Activated T-cell treated with anti-CD3 and anti-CD28 coated beads, Interleukin-2, amount 50 U/mL, for 72 hours (primary cell): Measurements from ENCODE around the gene ZNF687. TPM values are rescaled to one million over a fixed set of nuclear protein-coding genes. Genes with fewer than 3 reads are reported as not detected.

Experiments
- ATAC-seq, 2 donors: fragments of 150-1000 bp; cut with Tn5 transposase; replicated peaks in 1 of 2; 2 replicates each; pipeline ENCODE4 v1.10.0; 2021; ENCODE audit warnings: moderate library complexity in 2 of 2, mild to moderate bottlenecking in 1 of 2
- DNase-seq, 2 donors: peaks; one replicate each; pipeline ENCODE4 v3.0.0; 2021 to 2022; ENCODE audit warnings: mixed read lengths in 1 of 2
- H3K27ac Mint-ChIP-seq: one replicate; pipeline ENCODE4 v1.8.0; 2022; ENCODE audit warnings: mild to moderate bottlenecking, moderate library complexity, mixed read lengths
- H3K27me3 Mint-ChIP-seq: one replicate; pipeline ENCODE4 v1.8.0; 2022; ENCODE audit warnings: low read depth, mixed read lengths
- H3K36me3 Mint-ChIP-seq, 2 donors: one replicate each; pipeline ENCODE4 v1.8.0; 2022; ENCODE audit warnings: mixed read lengths in 2 of 2, mild to moderate bottlenecking in 1 of 2; ENCODE audit not compliant: insufficient read depth in 2 of 2
- H3K4me1 Mint-ChIP-seq: one replicate; pipeline ENCODE4 v1.8.0; 2022; ENCODE audit warnings: low read depth, mixed read lengths
- H3K4me3 Mint-ChIP-seq, 2 donors: one replicate each; pipeline ENCODE4 v1.8.0; 2022; ENCODE audit warnings: mild to moderate bottlenecking in 2 of 2, mixed read lengths in 2 of 2, moderate library complexity in 2 of 2
- H3K9me3 Mint-ChIP-seq, 2 donors: one replicate each; pipeline ENCODE4 v1.8.0; 2022; ENCODE audit warnings: mixed read lengths in 2 of 2
- total RNA-seq, 2 donors: library from RNA; stranded (reverse); gene quantifications; one replicate each; pipeline ENCODE4 v1.2.3, GENCODE V29; 2022

ZNF687 gene
- 10 to 100 TPM; 39.9 to 40.3 TPM for total RNA-seq

- H3K27ac Mint-ChIP-seq, result peak within 1 kb of the TSS; percentile 98
- ATAC-seq (peak; percentile 89 to 90), DNase-seq (peak; percentile 98 to 100)
- peaks cover under 1 to 1% of the 10 kb centered on the region in 2 donors for H3K9me3 Mint-ChIP-seq
- peak within 1 kb of the TSS; percentile 93 to 98 for H3K4me3 Mint-ChIP-seq
- no peaks in the 10 kb centered on the region for H3K27me3 Mint-ChIP-seq
- peaks cover 2 to 9% of the 10 kb centered on the region in 2 donors for H3K36me3 Mint-ChIP-seq
- H3K4me1 Mint-ChIP-seq, result peaks cover 59% of the 10 kb centered on the region
These were observed at the start of gene ZNF687 for GRCh38 chr1:151281969-151282882. TSS of gene ZNF687 (plus strand) at chr1:151282299. CDS start at chr1:151286292, 3,993 bp downstream.

GRCh38 chr1:151235235-151235634 is 46.9 kb upstream of the ZNF687 start:
- H3K4me3 Mint-ChIP-seq, result no peak overlapping the region
- H3K27ac Mint-ChIP-seq, result peak overlapping the region; percentile 9
- DNase-seq (no peak), ATAC-seq (no peak)
- no peaks in the 10 kb centered on the region for H3K27me3 Mint-ChIP-seq
- peaks cover 10 to 55% of the 10 kb centered on the region in 2 donors for H3K36me3 Mint-ChIP-seq
- H3K4me1 Mint-ChIP-seq, result no peaks in the 10 kb centered on the region
- H3K9me3 Mint-ChIP-seq, result no peaks in the 10 kb centered on the region

GRCh38 chr1:151237678-151238466 is 44.2 kb upstream of the ZNF687 start:
- DNase-seq (no peak), ATAC-seq (no peak)
- H3K4me1 Mint-ChIP-seq, result no peaks in the 10 kb centered on the region
- no peak overlapping the region for H3K4me3 Mint-ChIP-seq
- no peaks in the 10 kb centered on the region for H3K9me3 Mint-ChIP-seq
- peak overlapping the region; percentile 66 for H3K27ac Mint-ChIP-seq
- no peaks in the 10 kb centered on the region for H3K27me3 Mint-ChIP-seq
- H3K36me3 Mint-ChIP-seq, result peaks cover 9 to 57% of the 10 kb centered on the region in 2 donors

GRCh38 chr1:151238467-151238739 is 43.7 kb upstream of the ZNF687 start:
- no peak for DNase-seq
- Mint-ChIP-seq H3K9me3 (no peaks in the 10 kb centered on the region), H3K36me3 (peaks cover 9 to 60% of the 10 kb centered on the region in 2 donors), H3K27me3 (no peaks in the 10 kb centered on the region), H3K4me3 (no peak overlapping the region), H3K27ac (no peak overlapping the region), H3K4me1 (no peaks in the 10 kb centered on the region)
- no peak for ATAC-seq

DNA sequence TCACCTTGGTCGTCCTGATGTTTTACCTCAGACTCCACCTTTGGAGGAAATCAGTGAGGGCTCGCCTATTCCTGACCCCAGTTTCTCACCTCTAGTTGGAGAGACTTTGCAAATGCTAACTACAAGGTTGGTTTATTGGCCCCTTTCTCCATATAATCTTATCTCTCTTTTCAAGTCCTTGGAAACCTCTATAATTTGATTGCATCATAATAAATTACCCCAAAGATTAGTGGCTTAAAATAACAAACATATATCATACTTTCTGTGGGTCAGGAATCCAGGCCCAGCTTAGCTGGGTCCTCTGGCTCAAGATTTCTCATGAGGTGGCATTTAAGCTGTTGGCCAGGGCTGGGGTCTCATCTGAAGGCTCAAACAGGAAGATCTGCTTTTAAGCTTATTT is 39.7 kb upstream of the ZNF687 start:
- no peak for DNase-seq
- no peak for ATAC-seq
- Mint-ChIP-seq H3K27ac (peak overlapping the region; percentile 62), H3K4me3 (no peak overlapping the region), H3K36me3 (peaks cover 10 to 54% of the 10 kb centered on the region in 2 donors), H3K27me3 (no peaks in the 10 kb centered on the region), H3K9me3 (no peaks in the 10 kb centered on the region), H3K4me1 (no peaks in the 10 kb centered on the region)

- H3K27ac Mint-ChIP-seq, result peak overlapping the region; percentile 40
- H3K4me3 Mint-ChIP-seq, result no peak overlapping the region
- DNase-seq, result no peak
- ATAC-seq, result no peak
- H3K4me1 Mint-ChIP-seq, result no peaks in the 10 kb centered on the region
- H3K9me3 Mint-ChIP-seq, result no peaks in the 10 kb centered on the region
- H3K36me3 Mint-ChIP-seq, result peaks cover 11 to 53% of the 10 kb centered on the region in 2 donors
- no peaks in the 10 kb centered on the region for H3K27me3 Mint-ChIP-seq
These were observed 38.3 kb upstream of the ZNF687 start for GRCh38 chr1:151243683-151244216.

- H3K9me3 Mint-ChIP-seq, result no peaks in the 10 kb centered on the region
- no peaks in the 10 kb centered on the region for H3K27me3 Mint-ChIP-seq
- H3K4me3 Mint-ChIP-seq, result no peak overlapping the region
- H3K4me1 Mint-ChIP-seq, result no peaks in the 10 kb centered on the region
- H3K36me3 Mint-ChIP-seq, result peaks cover 7 to 41% of the 10 kb centered on the region in 2 donors
- no peak for ATAC-seq
- no peak overlapping the region for H3K27ac Mint-ChIP-seq
- DNase-seq, result no peak
These were observed 35.3 kb upstream of the ZNF687 start for GRCh38 chr1:151246786-151247185.

- no peak overlapping the region for H3K4me3 Mint-ChIP-seq
- peaks cover 19% of the 10 kb centered on the region for H3K4me1 Mint-ChIP-seq
- no peaks in the 10 kb centered on the region for H3K9me3 Mint-ChIP-seq
- no peak overlapping the region for H3K27ac Mint-ChIP-seq
- DNase-seq (peak; percentile 55 to 72), ATAC-seq (peak; percentile 30 to 32)
- no peaks in the 10 kb centered on the region for H3K27me3 Mint-ChIP-seq
- peaks cover 10 to 22% of the 10 kb centered on the region in 2 donors for H3K36me3 Mint-ChIP-seq
These were observed 30.2 kb upstream of the ZNF687 start for GRCh38 chr1:151251656-151252470.

- H3K9me3 Mint-ChIP-seq, result no peaks in the 10 kb centered on the region
- H3K36me3 Mint-ChIP-seq, result peaks cover 8 to 16% of the 10 kb centered on the region in 2 donors
- H3K4me1 Mint-ChIP-seq, result peaks cover 31% of the 10 kb centered on the region
These were observed 27.6 kb upstream of the ZNF687 start, which contains the start of gene PSMD4 for GRCh38 chr1:151254217-151255213. TSS of gene PSMD4 (plus strand) at chr1:151254734. CDS start at chr1:151254783, 49 bp downstream.

GRCh38 chr1:151255381-151255780 is 26.7 kb upstream of the ZNF687 start:
- Mint-ChIP-seq H3K4me1 (peaks cover 31% of the 10 kb centered on the region), H3K4me3 (peak overlapping the region; percentile 93 to 97), H3K9me3 (no peaks in the 10 kb centered on the region), H3K27ac (peak overlapping the region; percentile 96), H3K27me3 (no peaks in the 10 kb centered on the region), H3K36me3 (peaks cover 8 to 16% of the 10 kb centered on the region in 2 donors)
- ATAC-seq, result no peak
- no peak for DNase-seq

More at GRCh38 chr1:151254217-151255213, 27.6 kb upstream of the ZNF687 start, which contains the start of gene PSMD4:
- DNase-seq (peak; percentile 93 to 94), ATAC-seq (peak; percentile 97 to 98)
- H3K27me3 Mint-ChIP-seq, result no peaks in the 10 kb centered on the region
- peak within 1 kb of the TSS; percentile 96 for H3K27ac Mint-ChIP-seq
- H3K4me3 Mint-ChIP-seq, result peak within 1 kb of the TSS; percentile 93 to 97

DNA sequence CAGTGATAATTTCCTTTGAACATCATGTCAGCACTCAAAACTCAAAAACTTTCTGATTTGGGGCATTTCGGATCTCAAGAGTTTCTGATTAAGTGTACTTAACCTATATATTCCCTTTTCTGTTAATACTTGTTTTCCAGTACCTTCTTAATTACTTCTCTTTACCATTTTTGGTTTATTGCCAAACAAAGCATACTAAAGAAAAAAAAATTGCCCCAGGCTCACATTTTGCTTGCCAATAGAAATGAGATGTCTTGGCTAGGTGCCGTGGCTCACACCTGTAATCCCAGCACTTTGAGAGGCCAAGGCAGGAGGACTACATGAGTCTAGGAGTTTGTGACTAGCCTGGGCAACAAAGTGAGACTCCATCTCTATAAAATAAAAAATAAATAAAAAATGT is 22.7 kb upstream of the ZNF687 start:
- Mint-ChIP-seq H3K36me3 (peaks cover 10 to 23% of the 10 kb centered on the region in 2 donors), H3K4me1 (peaks cover 31% of the 10 kb centered on the region), H3K27ac (peak overlapping the region; percentile 24), H3K4me3 (no peak overlapping the region), H3K27me3 (no peaks in the 10 kb centered on the region), H3K9me3 (no peaks in the 10 kb centered on the region)
- ATAC-seq (no peak), DNase-seq (no peak)
